K562 (cell line): ENCODE measurements around the gene LCN1. TPM values are rescaled to one million over a fixed set of nuclear protein-coding genes. Genes with fewer than 3 reads are reported as not detected.

Experiments
- ATAC-seq: fragments of 200-7000 bp; cut with Tn5 transposase; 3 replicates; pipeline ENCODE4 v1.9.1; 2020; ENCODE audit warnings: moderate library complexity
- BruUV-seq: library from RNA; stranded (reverse); fragments of 400-500 nt; replicated peaks from 2 replicates; lab custom pipeline; 2021; lab: Mats Ljungman, UMichigan
- CTCF ChIA-PET: fragments of 300-600 bp; formaldehyde crosslinking; extraction: SDS; loops from one replicate; lab custom pipeline; 2021; ENCODE audit warnings: low intra/inter-chr PET ratio; lab: Yijun Ruan, JAX
- POLR2A ChIA-PET: fragments of 300-600, 350-650 bp; sonication (Branson Sonifier 250); formaldehyde crosslinking; extraction: SDS; loops from one replicate; lab custom pipeline; 2021; ENCODE audit warnings: antibody characterized with exemption, inconsistent platforms; lab: Yijun Ruan, JAX
- DNase-seq, 4 experiments: peaks; one replicate each; pipeline versions ENCODE4 v3.0.0 to v3.0.0-alpha.2; 2011 to 2018; ENCODE audit warnings: low spot score in 3 of 4, mixed read lengths in 3 of 4; ENCODE audit errors: extremely low read depth in 1 of 4
- FAIRE-seq: peaks from 2 replicates; lab custom pipeline; 2011; peaks lifted over from hg19 to GRCh38; lab: Jason Lieb, UNC
- H2AFZ ChIP-seq: 2 replicates; pipeline ENCODE4 v1.6.0; 2011; ENCODE audit warnings: low read depth, low read length, control low read depth, inconsistent platforms
- H3K27ac ChIP-seq: fragments of 200-600 bp; 3 replicates; pipeline ENCODE4 v1.8.0; 2011; ENCODE audit warnings: low read depth, mild to moderate bottlenecking, control low read depth, inconsistent platforms, low read length, moderate library complexity, mixed read lengths; ENCODE audit errors: extremely low read depth
- H3K27me3 ChIP-seq, 2 experiments: fragments of 300-600 bp in 1 of 2; 2 replicates in 1 of 2; 3 replicates in 1 of 2; pipeline versions ENCODE4 v1.6.0 to v1.8.0; 2011; ENCODE audit warnings: inconsistent platforms in 2 of 2, low read length in 2 of 2, mild to moderate bottlenecking in 1 of 2, mixed read lengths in 1 of 2, moderate library complexity in 1 of 2; ENCODE audit not compliant: control insufficient read depth in 2 of 2, insufficient read depth in 2 of 2
- H3K36me3 ChIP-seq: fragments of 300-600 bp; 3 replicates; pipeline ENCODE4 v1.8.0; 2011; ENCODE audit warnings: mild to moderate bottlenecking, low read length, inconsistent platforms; ENCODE audit not compliant: control insufficient read depth, insufficient read depth
- H3K4me1 ChIP-seq, 2 experiments: fragments of 200-600 bp in 1 of 2; replicated peaks in 1 of 2; 2 replicates in 1 of 2; 3 replicates in 1 of 2; pipeline versions ENCODE4 v1.5.1 to v1.8.0; 2011; ENCODE audit warnings: inconsistent platforms in 2 of 2, low read length in 2 of 2, mild to moderate bottlenecking in 1 of 2, mixed read lengths in 1 of 2, moderate library complexity in 1 of 2; ENCODE audit not compliant: control insufficient read depth in 2 of 2, insufficient read depth in 2 of 2
- H3K4me2 ChIP-seq: 2 replicates; pipeline ENCODE4 v1.6.1; 2011; ENCODE audit warnings: low read length, control low read depth, inconsistent platforms, mixed read lengths; ENCODE audit not compliant: insufficient read depth
- H3K4me3 ChIP-seq: fragments of 200-600 bp; sonication (generic), shearing (Covaris generic); 2 replicates; pipeline ENCODE4 v1.5.1; 2016; ENCODE audit warnings: control low read depth, inconsistent platforms
- H3K79me2 ChIP-seq: fragments of 200-600 bp; 3 replicates; pipeline ENCODE4 v1.8.0; 2011; ENCODE audit warnings: low read length, inconsistent platforms; ENCODE audit not compliant: control insufficient read depth, insufficient read depth
- H3K9ac ChIP-seq, 2 experiments: 2 replicates each; pipeline versions ENCODE4 v1.6.0 to v1.6.1; 2011; ENCODE audit warnings: low read depth in 2 of 2, low read length in 2 of 2, control low read depth in 1 of 2, inconsistent platforms in 1 of 2, mild to moderate bottlenecking in 1 of 2, mixed read lengths in 1 of 2; ENCODE audit not compliant: insufficient read depth in 1 of 2
- H3K9me1 ChIP-seq: one replicate; pipeline ENCODE4 v1.6.0; 2011; ENCODE audit warnings: inconsistent platforms, mild to moderate bottlenecking, low read length, moderate library complexity; ENCODE audit not compliant: control insufficient read depth, insufficient read depth
- H3K9me3 ChIP-seq: replicated peaks from 2 replicates; pipeline ENCODE4 v1.5.1; 2011; ENCODE audit warnings: low read depth, low read length, inconsistent platforms; ENCODE audit not compliant: control insufficient read depth, insufficient read depth
- H4K20me1 ChIP-seq: replicated peaks from 2 replicates; pipeline ENCODE4 v1.6.1; 2011; ENCODE audit warnings: low read length, inconsistent platforms, mixed read lengths; ENCODE audit not compliant: control insufficient read depth, insufficient read depth
- BHLHE40 ChIP-seq: IDR thresholded peaks from 2 replicates; pipeline ENCODE4 v1.6.1; 2011; ENCODE audit warnings: low read length, improper control_type of control experiment
- DPF2 ChIP-seq: fragments of 450-650 bp; IDR thresholded peaks from 2 replicates; pipeline ENCODE4 v1.6.1; 2016
- FUS ChIP-seq: fragments of 200-400 bp; formaldehyde crosslinking; optimal IDR thresholded peaks from 2 replicates; pipeline ENCODE3; 2017; ENCODE audit warnings: low read depth, low read length
- WGBS: fragments of 100-300 bp; shearing (Covaris generic); methylation state at CpG from one replicate; pipeline ENCODE4 v1.1.6; 2016; ENCODE audit warnings: low coverage, mixed read lengths; ENCODE audit not compliant: insufficient coverage; ENCODE audit errors: missing lambda C conversion rate; 5-methylcytosine and 5-hydroxymethylcytosine counted together
- in situ Hi-C: fragments of 300-500 bp; cut with MboI; formaldehyde crosslinking; loops from 4 replicates; pipeline ENCODE4 v1.15.0; 2018; ENCODE audit warnings: inconsistent platforms, mixed read lengths
- intact Hi-C: fragments of 100-400 bp; cut with micrococcal nuclease; formaldehyde crosslinking; loops from 2 replicates; pipeline ENCODE4 v1.14.2; 2022
- polyA plus RNA-seq, 8 experiments: library from polyadenylated mRNA; depleted of rRNA in 4 of 8; stranded (reverse) in 5 of 8; unstranded in 3 of 8; fragments of >200 nt; fragmentation: Nextera tagmentation in 2 of 8; fragmentation: Illumina TruSeq in 1 of 8; extraction: Ambion mirVana in 2 of 8; extraction: Trizol in 1 of 8; gene quantifications; 2 replicates each; pipeline versions ENCODE4 v1.2.1 to v1.2.3, GENCODE V29; 2011 to 2014; ENCODE audit warnings: inconsistent platforms in 1 of 8, missing spikeins in 1 of 8
- total RNA-seq, 7 experiments: library from RNA; depleted of rRNA in 6 of 7; stranded (reverse); fragments of >200 nt in 6 of 7; fragmentation: Illumina TruSeq in 2 of 7; extraction: Trizol in 2 of 7; gene quantifications; 2 replicates each; pipeline versions ENCODE4 v1.2.1 to v1.2.3, GENCODE V29; 2011 to 2021; ENCODE audit warnings: low replicate concordance in 1 of 7
- TF ChIP-seq, protein P1 (sequence below): fragments of 200-600 bp; sonication (generic); IDR thresholded peaks from one replicate; pipeline ENCODE4 v1.6.1; 2012; ENCODE audit warnings: mild to moderate bottlenecking, low read depth, low read length, inconsistent platforms

The LCN1 gene
- total and polyA plus RNA-seq, 9 of the 15 experiments (the other 6 are each of a cell fraction or from before 2014, with no cell fraction given) = not detected

DNA sequence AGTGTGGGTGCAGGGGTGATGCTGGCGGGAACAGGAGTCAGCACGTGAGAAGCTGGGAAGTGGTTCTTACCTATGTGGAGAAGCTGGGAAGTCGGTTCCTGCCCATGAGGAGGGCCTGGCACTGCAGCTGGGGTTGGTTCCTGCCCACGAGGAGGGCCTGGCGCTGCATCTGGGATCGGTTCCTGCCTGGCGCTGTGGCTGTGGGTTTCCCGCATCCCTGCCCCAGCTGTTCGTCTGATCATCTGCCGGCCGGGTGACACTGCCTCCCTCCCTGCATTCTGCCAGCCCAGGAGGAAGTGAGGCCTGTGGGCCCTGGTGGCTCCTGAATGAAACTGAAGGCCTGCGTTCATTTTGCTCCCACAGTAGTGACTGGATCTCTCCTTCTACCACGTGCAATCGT lies 29.8 kb downstream of the LCN1 start:
- H2AFZ ChIP-seq = no peak overlapping the region
- CTCF ChIA-PET = no interaction called here
- WGBS = 9% methylated on average over 14 of the region's 14 CpGs
- no peaks in the 10 kb centered on the region for H3K9me3 ChIP-seq
- POLR2A ChIA-PET = interaction anchor here (0.7 kb wide), 1 partner anchor 45 kb away, joined by 3 read pairs; no protein-coding TSS in a partner anchor
- no TSS peak for BruUV-seq
- H3K4me1 ChIP-seq = peaks cover 5 to 26% of the 10 kb centered on the region in 2 experiments; a peak in 3 of 5 replicates
- no peaks in the 10 kb centered on the region for H3K79me2 ChIP-seq
- no peak overlapping the region for H3K4me2 ChIP-seq
- H3K27me3 ChIP-seq = peaks cover 19 to 61% of the 10 kb centered on the region in 2 experiments; a peak in 4 of 5 replicates
- H4K20me1 ChIP-seq = 0 out of 2 replicates have a peak, but pooled peaks cover 3% of the 10 kb centered on the region
- intact Hi-C loops = no loop called here
- H3K9ac ChIP-seq = no peak overlapping the region; a peak in 1 of 4 replicates
- no peak overlapping the region for H3K27ac ChIP-seq
- H3K36me3 ChIP-seq = no peaks in the 10 kb centered on the region
- ATAC-seq = no peak
- no peaks in the 10 kb centered on the region for H3K9me1 ChIP-seq
- no peak overlapping the region for H3K4me3 ChIP-seq
- 0 out of 2 replicates have a peak, but pooled peaks have one; percentile 6 for TF ChIP-seq BHLHE40
- TF ChIP-seq DPF2 = no peak
- TF ChIP-seq, all 486 proteins: peak for 1
- FAIRE-seq (no peak), DNase-seq (no peak)
- in situ Hi-C loops = no loop called here

DNA sequence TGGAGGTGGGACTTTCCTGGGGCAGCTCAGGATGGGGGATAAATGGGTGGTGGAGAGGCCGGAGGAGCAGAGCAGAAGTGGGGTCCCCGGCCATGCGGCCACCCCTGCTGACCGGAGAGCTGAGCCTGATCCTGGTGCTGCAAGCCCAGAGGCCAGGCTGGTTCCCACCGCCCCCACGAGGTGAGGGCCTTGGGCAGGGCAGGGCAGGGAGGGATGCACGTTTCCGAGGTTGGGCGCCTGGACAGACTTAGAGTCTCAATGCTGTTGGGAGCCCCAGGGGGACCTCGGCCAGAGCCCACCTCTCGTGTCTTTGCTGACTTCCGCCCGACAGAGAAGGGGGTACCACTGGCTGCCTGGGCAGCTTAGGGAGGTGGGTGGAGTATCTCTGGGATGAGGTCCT lies 30.2 kb downstream of the LCN1 start:
- H3K27me3 ChIP-seq = peaks cover 21 to 62% of the 10 kb centered on the region in 2 experiments; a peak in 4 of 5 replicates
- POLR2A ChIA-PET = interaction anchor here (0.6 to 1.0 kb wide), 5 partner anchors 8 to 247 kb away, joined by 3 to 4 read pairs (median 3); no protein-coding TSS in a partner anchor
- no peaks in the 10 kb centered on the region for H3K36me3 ChIP-seq
- no peak overlapping the region for H3K9ac ChIP-seq
- CTCF ChIA-PET = no interaction called here
- 0 out of 2 replicates have a peak, but pooled peaks cover 3% of the 10 kb centered on the region for H4K20me1 ChIP-seq
- DNase-seq (no peak), FAIRE-seq (no peak), ATAC-seq (no peak)
- no peaks in the 10 kb centered on the region for H3K9me3 ChIP-seq
- H3K27ac ChIP-seq = no peak overlapping the region
- no peaks in the 10 kb centered on the region for H3K9me1 ChIP-seq
- intact Hi-C loops = no loop called here
- no TSS peak for BruUV-seq
- H3K4me2 ChIP-seq = no peak overlapping the region
- in situ Hi-C loops = no loop called here
- H3K79me2 ChIP-seq = no peaks in the 10 kb centered on the region
- 18% methylated on average over 8 of the region's 13 CpGs for WGBS
- H3K4me3 ChIP-seq = no peak overlapping the region
- H3K4me1 ChIP-seq = peaks cover 5 to 26% of the 10 kb centered on the region in 2 experiments; a peak in 3 of 5 replicates
- H2AFZ ChIP-seq = no peak overlapping the region
- TF ChIP-seq, protein P1, sequence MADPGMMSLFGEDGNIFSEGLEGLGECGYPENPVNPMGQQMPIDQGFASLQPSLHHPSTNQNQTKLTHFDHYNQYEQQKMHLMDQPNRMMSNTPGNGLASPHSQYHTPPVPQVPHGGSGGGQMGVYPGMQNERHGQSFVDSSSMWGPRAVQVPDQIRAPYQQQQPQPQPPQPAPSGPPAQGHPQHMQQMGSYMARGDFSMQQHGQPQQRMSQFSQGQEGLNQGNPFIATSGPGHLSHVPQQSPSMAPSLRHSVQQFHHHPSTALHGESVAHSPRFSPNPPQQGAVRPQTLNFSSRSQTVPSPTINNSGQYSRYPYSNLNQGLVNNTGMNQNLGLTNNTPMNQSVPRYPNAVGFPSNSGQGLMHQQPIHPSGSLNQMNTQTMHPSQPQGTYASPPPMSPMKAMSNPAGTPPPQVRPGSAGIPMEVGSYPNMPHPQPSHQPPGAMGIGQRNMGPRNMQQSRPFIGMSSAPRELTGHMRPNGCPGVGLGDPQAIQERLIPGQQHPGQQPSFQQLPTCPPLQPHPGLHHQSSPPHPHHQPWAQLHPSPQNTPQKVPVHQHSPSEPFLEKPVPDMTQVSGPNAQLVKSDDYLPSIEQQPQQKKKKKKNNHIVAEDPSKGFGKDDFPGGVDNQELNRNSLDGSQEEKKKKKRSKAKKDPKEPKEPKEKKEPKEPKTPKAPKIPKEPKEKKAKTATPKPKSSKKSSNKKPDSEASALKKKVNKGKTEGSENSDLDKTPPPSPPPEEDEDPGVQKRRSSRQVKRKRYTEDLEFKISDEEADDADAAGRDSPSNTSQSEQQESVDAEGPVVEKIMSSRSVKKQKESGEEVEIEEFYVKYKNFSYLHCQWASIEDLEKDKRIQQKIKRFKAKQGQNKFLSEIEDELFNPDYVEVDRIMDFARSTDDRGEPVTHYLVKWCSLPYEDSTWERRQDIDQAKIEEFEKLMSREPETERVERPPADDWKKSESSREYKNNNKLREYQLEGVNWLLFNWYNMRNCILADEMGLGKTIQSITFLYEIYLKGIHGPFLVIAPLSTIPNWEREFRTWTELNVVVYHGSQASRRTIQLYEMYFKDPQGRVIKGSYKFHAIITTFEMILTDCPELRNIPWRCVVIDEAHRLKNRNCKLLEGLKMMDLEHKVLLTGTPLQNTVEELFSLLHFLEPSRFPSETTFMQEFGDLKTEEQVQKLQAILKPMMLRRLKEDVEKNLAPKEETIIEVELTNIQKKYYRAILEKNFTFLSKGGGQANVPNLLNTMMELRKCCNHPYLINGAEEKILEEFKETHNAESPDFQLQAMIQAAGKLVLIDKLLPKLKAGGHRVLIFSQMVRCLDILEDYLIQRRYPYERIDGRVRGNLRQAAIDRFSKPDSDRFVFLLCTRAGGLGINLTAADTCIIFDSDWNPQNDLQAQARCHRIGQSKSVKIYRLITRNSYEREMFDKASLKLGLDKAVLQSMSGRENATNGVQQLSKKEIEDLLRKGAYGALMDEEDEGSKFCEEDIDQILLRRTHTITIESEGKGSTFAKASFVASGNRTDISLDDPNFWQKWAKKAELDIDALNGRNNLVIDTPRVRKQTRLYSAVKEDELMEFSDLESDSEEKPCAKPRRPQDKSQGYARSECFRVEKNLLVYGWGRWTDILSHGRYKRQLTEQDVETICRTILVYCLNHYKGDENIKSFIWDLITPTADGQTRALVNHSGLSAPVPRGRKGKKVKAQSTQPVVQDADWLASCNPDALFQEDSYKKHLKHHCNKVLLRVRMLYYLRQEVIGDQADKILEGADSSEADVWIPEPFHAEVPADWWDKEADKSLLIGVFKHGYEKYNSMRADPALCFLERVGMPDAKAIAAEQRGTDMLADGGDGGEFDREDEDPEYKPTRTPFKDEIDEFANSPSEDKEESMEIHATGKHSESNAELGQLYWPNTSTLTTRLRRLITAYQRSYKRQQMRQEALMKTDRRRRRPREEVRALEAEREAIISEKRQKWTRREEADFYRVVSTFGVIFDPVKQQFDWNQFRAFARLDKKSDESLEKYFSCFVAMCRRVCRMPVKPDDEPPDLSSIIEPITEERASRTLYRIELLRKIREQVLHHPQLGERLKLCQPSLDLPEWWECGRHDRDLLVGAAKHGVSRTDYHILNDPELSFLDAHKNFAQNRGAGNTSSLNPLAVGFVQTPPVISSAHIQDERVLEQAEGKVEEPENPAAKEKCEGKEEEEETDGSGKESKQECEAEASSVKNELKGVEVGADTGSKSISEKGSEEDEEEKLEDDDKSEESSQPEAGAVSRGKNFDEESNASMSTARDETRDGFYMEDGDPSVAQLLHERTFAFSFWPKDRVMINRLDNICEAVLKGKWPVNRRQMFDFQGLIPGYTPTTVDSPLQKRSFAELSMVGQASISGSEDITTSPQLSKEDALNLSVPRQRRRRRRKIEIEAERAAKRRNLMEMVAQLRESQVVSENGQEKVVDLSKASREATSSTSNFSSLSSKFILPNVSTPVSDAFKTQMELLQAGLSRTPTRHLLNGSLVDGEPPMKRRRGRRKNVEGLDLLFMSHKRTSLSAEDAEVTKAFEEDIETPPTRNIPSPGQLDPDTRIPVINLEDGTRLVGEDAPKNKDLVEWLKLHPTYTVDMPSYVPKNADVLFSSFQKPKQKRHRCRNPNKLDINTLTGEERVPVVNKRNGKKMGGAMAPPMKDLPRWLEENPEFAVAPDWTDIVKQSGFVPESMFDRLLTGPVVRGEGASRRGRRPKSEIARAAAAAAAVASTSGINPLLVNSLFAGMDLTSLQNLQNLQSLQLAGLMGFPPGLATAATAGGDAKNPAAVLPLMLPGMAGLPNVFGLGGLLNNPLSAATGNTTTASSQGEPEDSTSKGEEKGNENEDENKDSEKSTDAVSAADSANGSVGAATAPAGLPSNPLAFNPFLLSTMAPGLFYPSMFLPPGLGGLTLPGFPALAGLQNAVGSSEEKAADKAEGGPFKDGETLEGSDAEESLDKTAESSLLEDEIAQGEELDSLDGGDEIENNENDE = no peak
- no peak for TF ChIP-seq FUS
